Measurements from ENCODE around the gene ADGRV1.

ADGRV1 gene

GRCh38 chr5:90529194-90529938, 29.2 kb upstream of the ADGRV1 start, which contains the start of gene LYSMD3:
TSS of gene LYSMD3 (minus strand) at chr5:90529584. CDS start at chr5:90525289, 4,295 bp downstream.
- peak; percentile 98 for DNase-seq (ENCODE audit: low read depth)
- peak within 1 kb of the TSS; percentile 94 for H3K4me3 ChIP-seq (ENCODE audit: low read depth, low read length)
- TF ChIP-seq CTCF (conservative IDR thresholded peaks at IDR 0.05; ENCODE audit: low read depth, low read length): no peak

- peak overlapping the region; percentile 94 for H3K4me3 ChIP-seq (ENCODE audit: low read depth, low read length)
- peak; percentile 87 for DNase-seq (ENCODE audit: low read depth)
- peak; percentile 86 for TF ChIP-seq CTCF (conservative IDR thresholded peaks at IDR 0.05; ENCODE audit: low read depth, low read length)
Measured at GRCh38 chr5:90529939-90530677, 28.5 kb upstream of the ADGRV1 start.

GRCh38 chr5:90530736-90531487, 27.7 kb upstream of the ADGRV1 start:
- DNase-seq (ENCODE audit: low read depth): no peak
- H3K4me3 ChIP-seq (ENCODE audit: low read depth, low read length): no peak overlapping the region

GRCh38 chr5:90533794-90534193, 24.8 kb upstream of the ADGRV1 start:
- DNase-seq (ENCODE audit: low read depth): no peak

More at GRCh38 chr5:90530736-90531487, 27.7 kb upstream of the ADGRV1 start:
- TF ChIP-seq CTCF (conservative IDR thresholded peaks at IDR 0.05; ENCODE audit: low read depth, low read length): no peak

GRCh38 chr5:90534922-90535321, 23.7 kb upstream of the ADGRV1 start:
- DNase-seq (ENCODE audit: low read depth): no peak
- no peak overlapping the region for H3K4me3 ChIP-seq (ENCODE audit: low read depth, low read length)
- no peak for TF ChIP-seq CTCF (conservative IDR thresholded peaks at IDR 0.05; ENCODE audit: low read depth, low read length)

More at GRCh38 chr5:90533794-90534193, 24.8 kb upstream of the ADGRV1 start:
- no peak for TF ChIP-seq CTCF (conservative IDR thresholded peaks at IDR 0.05; ENCODE audit: low read depth, low read length)
- no peak overlapping the region for H3K4me3 ChIP-seq (ENCODE audit: low read depth, low read length)

- DNase-seq (ENCODE audit: low read depth): no peak
- no peak overlapping the region for H3K4me3 ChIP-seq (ENCODE audit: low read depth, low read length)
- no peak for TF ChIP-seq CTCF (conservative IDR thresholded peaks at IDR 0.05; ENCODE audit: low read depth, low read length)
Measured at GRCh38 chr5:90542827-90543519, 15.6 kb upstream of the ADGRV1 start.

Measured in choroid plexus epithelial cell (primary cell).